SK-N-SH treated with all-trans-retinoic acid at 6 μM for 48 hours (cell line): Measurements from ENCODE around the gene EFCAB12.

Experiments used
- ATAC-seq: fragments of 200-7000 bp; cut with Tn5 transposase; 3 replicates; pipeline ENCODE4 v1.9.1; 2020; ENCODE audit warnings: mild to moderate bottlenecking, moderate library complexity
- ARNTL ChIP-seq: fragments of 450-650 bp; formaldehyde crosslinking; IDR thresholded peaks from 2 replicates; pipeline ENCODE4 v1.5.0; 2020; ENCODE audit warnings: low read depth, mild to moderate bottlenecking, moderate library complexity, borderline replicate concordance
- BACH2 ChIP-seq: fragments of 250-450 bp; sonication (Bioruptor Pico); IDR thresholded peaks from 2 replicates; pipeline ENCODE4 v1.9.0; 2021; ENCODE audit warnings: mild to moderate bottlenecking, borderline replicate concordance
- CREB5 ChIP-seq: fragments of 250-450 bp; sonication (Bioruptor Pico); IDR thresholded peaks from 2 replicates; pipeline ENCODE4 v1.5.1; 2020; ENCODE audit warnings: low read depth, mild to moderate bottlenecking, moderate library complexity
- CSRNP3 ChIP-seq: fragments of 250-450 bp; sonication (Bioruptor Pico); IDR thresholded peaks from 2 replicates; pipeline ENCODE4 v1.5.1; 2021; ENCODE audit warnings: mild to moderate bottlenecking, moderate library complexity
- GLIS3 ChIP-seq: fragments of 250-450 bp; sonication (Bioruptor Pico); IDR thresholded peaks from 2 replicates; pipeline ENCODE4 v1.5.0; 2020; ENCODE audit warnings: mild to moderate bottlenecking, moderate library complexity
- ISL1 ChIP-seq: fragments of 250-450 bp; sonication (Bioruptor Pico); IDR thresholded peaks from 2 replicates; pipeline ENCODE4 v2.1.2; 2022; ENCODE audit warnings: mild to moderate bottlenecking, moderate library complexity
- PATZ1 ChIP-seq: fragments of 250-450 bp; sonication (Bioruptor Pico); IDR thresholded peaks from 2 replicates; pipeline ENCODE4 v1.8.0; 2020; ENCODE audit warnings: mild to moderate bottlenecking, moderate library complexity, borderline replicate concordance
- POU6F1 ChIP-seq: fragments of 250-450 bp; sonication (Bioruptor Pico); IDR thresholded peaks from 2 replicates; pipeline ENCODE4 v1.8.0; 2021; ENCODE audit warnings: low read depth, mild to moderate bottlenecking, moderate library complexity, borderline replicate concordance
- PPARA ChIP-seq: fragments of 250-450 bp; sonication (Bioruptor Pico); IDR thresholded peaks from 2 replicates; pipeline ENCODE4 v1.5.0; 2020; ENCODE audit warnings: mild to moderate bottlenecking, borderline replicate concordance
- SNAI2 ChIP-seq: fragments of 250-450 bp; sonication (Bioruptor Pico); IDR thresholded peaks from 2 replicates; pipeline ENCODE4 v1.5.0; 2020; ENCODE audit warnings: mild to moderate bottlenecking, moderate library complexity
- TCF4 ChIP-seq: fragments of 250-450 bp; sonication (Bioruptor Pico); IDR thresholded peaks from 2 replicates; pipeline ENCODE4 v1.8.0; 2021; ENCODE audit warnings: mild to moderate bottlenecking, moderate library complexity, borderline replicate concordance
- TOX ChIP-seq: fragments of 250-450 bp; sonication (Bioruptor Pico); IDR thresholded peaks from 2 replicates; pipeline ENCODE4 v1.8.0; 2021; ENCODE audit warnings: mild to moderate bottlenecking, moderate library complexity, borderline replicate concordance
- ZC3H10 ChIP-seq: fragments of 250-450 bp; sonication (Bioruptor Pico); IDR thresholded peaks from 2 replicates; pipeline ENCODE4 v1.5.1; 2021; ENCODE audit warnings: mild to moderate bottlenecking, moderate library complexity
- ZFP30 ChIP-seq: fragments of 450-650 bp; formaldehyde crosslinking; IDR thresholded peaks from 2 replicates; pipeline ENCODE4 v1.5.0; 2022; ENCODE audit warnings: mild to moderate bottlenecking, moderate library complexity
- ZNF565 ChIP-seq: fragments of 450-650 bp; formaldehyde crosslinking; conservative IDR thresholded peaks from 2 replicates; pipeline ENCODE4 v1.5.0; 2020; ENCODE audit warnings: low read depth, mild to moderate bottlenecking, moderate library complexity
- ZNF70 ChIP-seq: fragments of 450-650 bp; formaldehyde crosslinking; IDR thresholded peaks from 2 replicates; pipeline ENCODE4 v1.5.0; 2020; ENCODE audit warnings: mild to moderate bottlenecking, moderate library complexity

The EFCAB12 gene

GRCh38 chr3:129467932-129468331 is 39.5 kb upstream of the EFCAB12 start:
- TF ChIP-seq ISL1 (CRISPR knock-in tag) = no peak
- no peak for TF ChIP-seq BACH2 (CRISPR knock-in tag)
- no peak for TF ChIP-seq CSRNP3 (CRISPR knock-in tag)
- no peak for TF ChIP-seq TCF4 (CRISPR knock-in tag)
- no peak for TF ChIP-seq ZFP30 (CRISPR knock-in tag)
- no peak for ATAC-seq

DNA sequence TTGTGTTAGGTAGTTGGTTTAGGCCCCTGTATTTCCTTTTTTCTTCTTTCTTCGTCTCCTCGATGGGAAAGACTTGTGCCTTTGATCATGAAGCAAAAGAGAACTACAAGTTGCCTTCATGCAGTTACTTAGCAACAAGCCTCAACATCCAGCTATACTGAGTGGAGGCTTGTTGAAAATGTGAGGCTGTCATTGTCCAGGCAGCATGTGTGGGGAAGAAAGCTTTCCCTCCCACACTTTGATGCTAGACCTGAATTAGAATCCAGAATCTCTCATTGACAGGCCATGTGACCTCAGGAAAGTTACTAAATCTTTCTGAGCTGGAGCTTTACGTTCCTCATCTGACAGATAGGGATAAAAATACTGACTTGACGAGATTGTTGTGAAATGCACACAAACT is 35.3 kb upstream of the EFCAB12 start:
- no peak for ATAC-seq
- TF ChIP-seq CREB5 (CRISPR knock-in tag) (no peak), CSRNP3 (CRISPR knock-in tag) (no peak), TCF4 (CRISPR knock-in tag) (no peak), PATZ1 (CRISPR knock-in tag) (no peak), PPARA (CRISPR knock-in tag) (no peak), SNAI2 (CRISPR knock-in tag) (no peak), ARNTL (no peak), BACH2 (CRISPR knock-in tag) (no peak), ZNF565 (CRISPR knock-in tag) (no peak), POU6F1 (CRISPR knock-in tag) (no peak), ZC3H10 (no peak), ZNF70 (CRISPR knock-in tag) (no peak)
- TF ChIP-seq, all 23 proteins: peak for 0

GRCh38 chr3:129463094-129463493 is 34.7 kb upstream of the EFCAB12 start:
- ATAC-seq = no peak
- TF ChIP-seq ZC3H10 = no peak

DNA sequence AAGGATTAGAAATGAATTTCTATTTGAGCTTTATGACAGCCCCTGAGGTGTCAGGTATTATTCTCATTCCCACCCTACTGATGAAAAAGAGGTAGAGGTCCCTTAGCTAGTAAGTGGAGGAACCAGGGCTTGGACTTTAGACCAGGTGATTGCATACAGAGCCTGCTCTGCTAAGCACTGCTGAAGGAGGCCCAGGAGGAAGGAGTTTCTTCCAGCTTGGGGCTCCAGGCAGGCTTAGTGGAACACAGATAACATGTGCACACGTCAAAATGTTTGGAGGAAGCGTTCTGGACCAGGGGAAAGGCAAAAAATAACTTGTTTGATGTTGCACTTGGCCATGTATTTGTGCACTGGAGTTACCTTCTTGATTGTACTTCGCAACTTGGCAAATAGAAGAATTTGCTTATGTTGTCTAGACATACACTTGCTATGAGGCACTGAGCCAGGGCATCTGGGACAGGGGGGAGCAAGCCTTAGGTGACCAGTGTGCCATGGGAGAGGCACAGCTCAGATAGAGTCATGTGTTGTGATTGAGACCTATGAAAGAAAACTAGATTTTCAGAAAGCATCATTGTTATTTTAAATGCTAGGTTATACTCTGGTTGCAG is 34.0 kb upstream of the EFCAB12 start:
- no peak for TF ChIP-seq CREB5 (CRISPR knock-in tag)
- no peak for TF ChIP-seq TOX (CRISPR knock-in tag)
- no peak for TF ChIP-seq ZNF70 (CRISPR knock-in tag)
- no peak for TF ChIP-seq ZFP30 (CRISPR knock-in tag)
- no peak for TF ChIP-seq ISL1 (CRISPR knock-in tag)
- no peak for TF ChIP-seq GLIS3
- no peak for TF ChIP-seq POU6F1 (CRISPR knock-in tag)
- ATAC-seq = no peak
